ENCODE data around the gene NHSL2.

- TF ChIP-seq CTCF (IDR thresholded peaks at IDR 0.05) (peak in 3 of 5 experiments; percentile 6 to 15 (median 12)), EP300 (IDR thresholded peaks at IDR 0.05; ENCODE audit: low read depth) (no peak)
Measured at GRCh38 chrX:71910986-71911730, 513 bp downstream of the NHSL2 start.
